PC-9 (cell line): ENCODE measurements around the gene HMGN3.

Experiments used
- CTCF ChIP-seq: fragments of 200-600 bp; sonication (generic); conservative IDR thresholded peaks from 2 replicates; pipeline ENCODE4 v1.6.1; 2017; ENCODE audit warnings: mixed run types, antibody characterized with exemption, mild to moderate bottlenecking, moderate library complexity
- EZH2 ChIP-seq: fragments of 200-600 bp; sonication (generic); IDR thresholded peaks from 2 replicates; pipeline ENCODE4 v1.8.0; 2017; ENCODE audit warnings: antibody characterized with exemption, low read depth

- TF ChIP-seq CTCF (no peak), EZH2 (no peak)
Observed at GRCh38 chr6:79223611-79224404, 10.7 kb downstream of the HMGN3 start.
